Right atrium auricular region (tissue), 2 donors: ENCODE results near the gene GALR3. TPM values are rescaled to one million over a fixed set of nuclear protein-coding genes. Genes with fewer than 3 reads are reported as not detected.

ENCODE experiments used
- DNase-seq: peaks from one replicate; pipeline ENCODE4 v3.0.0-alpha.2; 2019; ENCODE audit warnings: low spot score
- H3K27ac ChIP-seq, 2 donors: fragments of 200-600 bp; sonication (generic); 1 replicate in 1 of 2; 2 replicates in 1 of 2; pipeline ENCODE4 v1.5.1; 2016 to 2019
- H3K27me3 ChIP-seq, 2 donors: fragments of 200-600 bp; sonication (generic); one replicate each; pipeline versions ENCODE4 v1.5.1 to v1.6.0; 2017 to 2019
- H3K36me3 ChIP-seq: fragments of 200-600 bp; sonication (generic); one replicate; pipeline ENCODE4 v1.5.1; 2016
- H3K4me1 ChIP-seq, 2 donors: fragments of 200-600 bp; sonication (generic); one replicate each; pipeline versions ENCODE4 v1.5.1 to v1.6.0; 2017 to 2019
- H3K4me3 ChIP-seq, 2 donors: fragments of 200-600 bp; sonication (generic); 1 replicate in 1 of 2; 2 replicates in 1 of 2; pipeline ENCODE4 v1.5.1; 2017 to 2019; ENCODE audit warnings: mild to moderate bottlenecking in 1 of 2, moderate library complexity in 1 of 2
- H3K9me3 ChIP-seq, 2 donors: fragments of 200-600 bp; sonication (generic); one replicate each; pipeline ENCODE4 v1.5.1; 2019
- total RNA-seq, 2 donors: library from RNA; depleted of rRNA; stranded (reverse); fragments of >200 nt; gene quantifications; one replicate each; pipeline ENCODE4 v1.1.0, GENCODE V29; 2016
- TF ChIP-seq, protein P1 (sequence below), 2 donors: fragments of 200-600 bp; sonication (generic); IDR thresholded peaks; one replicate each; pipeline ENCODE4 v1.5.1; 2019; ENCODE audit warnings: antibody characterized with exemption in 2 of 2

GALR3 gene
- total RNA-seq, 2 donors from 2014 or later, result not detected

DNA sequence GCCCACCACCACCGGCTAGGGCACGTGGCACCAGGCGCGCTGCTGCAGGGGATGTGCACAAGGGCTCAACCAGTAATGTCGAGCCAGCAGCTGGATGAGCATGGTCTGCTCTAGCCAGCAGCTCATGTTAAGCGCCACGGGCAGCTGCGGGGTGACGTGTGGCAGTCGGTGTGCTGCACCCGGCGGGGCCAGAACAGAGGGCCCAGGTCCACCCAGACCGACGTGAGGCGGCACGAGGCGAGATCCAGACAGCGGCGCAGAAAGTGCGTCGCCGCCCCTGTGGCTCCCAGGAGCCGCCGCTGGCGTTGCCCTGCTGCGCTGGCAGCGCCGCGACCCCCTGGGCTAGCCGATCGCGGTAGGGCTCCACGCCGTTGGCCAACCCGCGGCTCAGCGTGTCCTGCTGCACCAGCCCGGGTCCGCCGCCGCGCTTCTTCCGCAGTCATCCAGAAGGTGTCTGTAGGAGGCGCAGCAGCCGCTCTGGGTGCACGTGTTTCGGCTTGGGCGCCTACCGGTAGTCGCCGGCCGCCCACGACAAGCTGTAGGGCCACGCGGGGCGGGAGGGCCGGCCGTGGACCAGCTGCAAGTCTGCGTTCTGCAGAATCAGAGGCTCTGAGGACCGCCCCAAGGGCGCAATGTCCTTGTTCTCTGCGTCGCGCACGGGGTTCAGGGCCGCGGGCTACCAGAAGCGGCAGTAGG is 4.6 kb upstream of the GALR3 start:
- DNase-seq, result no peak
- peak overlapping the region in 1 of 2 donors; percentile 50 for H3K4me3 ChIP-seq
- H3K9me3 ChIP-seq, result no peaks in the 10 kb centered on the region
- peak overlapping the region in 1 of 2 donors; percentile 66 for H3K27ac ChIP-seq
- H3K36me3 ChIP-seq, result no peaks in the 10 kb centered on the region
- peaks cover 0 to 3% of the 10 kb centered on the region in 2 donors for H3K27me3 ChIP-seq
- TF ChIP-seq, protein P1, sequence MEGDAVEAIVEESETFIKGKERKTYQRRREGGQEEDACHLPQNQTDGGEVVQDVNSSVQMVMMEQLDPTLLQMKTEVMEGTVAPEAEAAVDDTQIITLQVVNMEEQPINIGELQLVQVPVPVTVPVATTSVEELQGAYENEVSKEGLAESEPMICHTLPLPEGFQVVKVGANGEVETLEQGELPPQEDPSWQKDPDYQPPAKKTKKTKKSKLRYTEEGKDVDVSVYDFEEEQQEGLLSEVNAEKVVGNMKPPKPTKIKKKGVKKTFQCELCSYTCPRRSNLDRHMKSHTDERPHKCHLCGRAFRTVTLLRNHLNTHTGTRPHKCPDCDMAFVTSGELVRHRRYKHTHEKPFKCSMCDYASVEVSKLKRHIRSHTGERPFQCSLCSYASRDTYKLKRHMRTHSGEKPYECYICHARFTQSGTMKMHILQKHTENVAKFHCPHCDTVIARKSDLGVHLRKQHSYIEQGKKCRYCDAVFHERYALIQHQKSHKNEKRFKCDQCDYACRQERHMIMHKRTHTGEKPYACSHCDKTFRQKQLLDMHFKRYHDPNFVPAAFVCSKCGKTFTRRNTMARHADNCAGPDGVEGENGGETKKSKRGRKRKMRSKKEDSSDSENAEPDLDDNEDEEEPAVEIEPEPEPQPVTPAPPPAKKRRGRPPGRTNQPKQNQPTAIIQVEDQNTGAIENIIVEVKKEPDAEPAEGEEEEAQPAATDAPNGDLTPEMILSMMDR (IDR thresholded peaks at IDR 0.05), result peak in 1 of 2 donors; percentile 54
- peaks cover 0 to 20% of the 10 kb centered on the region in 2 donors for H3K4me1 ChIP-seq

- TF ChIP-seq, protein P1 (IDR thresholded peaks at IDR 0.05), result no peak
- no peak for DNase-seq
- H3K27ac ChIP-seq, result no peak overlapping the region
- H3K36me3 ChIP-seq, result no peaks in the 10 kb centered on the region
- H3K4me3 ChIP-seq, result peak overlapping the region in 1 of 2 donors; percentile 50
- H3K27me3 ChIP-seq, result peaks cover 0 to 3% of the 10 kb centered on the region in 2 donors
- peaks cover 0 to 20% of the 10 kb centered on the region in 2 donors for H3K4me1 ChIP-seq
- no peaks in the 10 kb centered on the region for H3K9me3 ChIP-seq
Measured at GRCh38 chr22:37819105-37819433, 4.1 kb upstream of the GALR3 start.

- no peak for DNase-seq
- Histone ChIP-seq H3K27ac (no peak overlapping the region), H3K36me3 (no peaks in the 10 kb centered on the region), H3K27me3 (peaks cover 0 to 3% of the 10 kb centered on the region in 2 donors), H3K9me3 (no peaks in the 10 kb centered on the region), H3K4me3 (no peak overlapping the region), H3K4me1 (peaks cover 0 to 24% of the 10 kb centered on the region in 2 donors)
- TF ChIP-seq, protein P1 (IDR thresholded peaks at IDR 0.05), result no peak
Measured at GRCh38 chr22:37820350-37820749, 2.8 kb upstream of the GALR3 start.

GRCh38 chr22:37822079-37822833 is 926 bp upstream of the GALR3 start:
- Histone ChIP-seq H3K27me3 (peaks cover 0 to 3% of the 10 kb centered on the region in 2 donors), H3K4me3 (no peak overlapping the region), H3K36me3 (no peaks in the 10 kb centered on the region), H3K27ac (no peak overlapping the region), H3K4me1 (peaks cover 0 to 30% of the 10 kb centered on the region in 2 donors), H3K9me3 (no peaks in the 10 kb centered on the region)
- TF ChIP-seq, protein P1 (IDR thresholded peaks at IDR 0.05), result no peak
- no peak for DNase-seq

DNA sequence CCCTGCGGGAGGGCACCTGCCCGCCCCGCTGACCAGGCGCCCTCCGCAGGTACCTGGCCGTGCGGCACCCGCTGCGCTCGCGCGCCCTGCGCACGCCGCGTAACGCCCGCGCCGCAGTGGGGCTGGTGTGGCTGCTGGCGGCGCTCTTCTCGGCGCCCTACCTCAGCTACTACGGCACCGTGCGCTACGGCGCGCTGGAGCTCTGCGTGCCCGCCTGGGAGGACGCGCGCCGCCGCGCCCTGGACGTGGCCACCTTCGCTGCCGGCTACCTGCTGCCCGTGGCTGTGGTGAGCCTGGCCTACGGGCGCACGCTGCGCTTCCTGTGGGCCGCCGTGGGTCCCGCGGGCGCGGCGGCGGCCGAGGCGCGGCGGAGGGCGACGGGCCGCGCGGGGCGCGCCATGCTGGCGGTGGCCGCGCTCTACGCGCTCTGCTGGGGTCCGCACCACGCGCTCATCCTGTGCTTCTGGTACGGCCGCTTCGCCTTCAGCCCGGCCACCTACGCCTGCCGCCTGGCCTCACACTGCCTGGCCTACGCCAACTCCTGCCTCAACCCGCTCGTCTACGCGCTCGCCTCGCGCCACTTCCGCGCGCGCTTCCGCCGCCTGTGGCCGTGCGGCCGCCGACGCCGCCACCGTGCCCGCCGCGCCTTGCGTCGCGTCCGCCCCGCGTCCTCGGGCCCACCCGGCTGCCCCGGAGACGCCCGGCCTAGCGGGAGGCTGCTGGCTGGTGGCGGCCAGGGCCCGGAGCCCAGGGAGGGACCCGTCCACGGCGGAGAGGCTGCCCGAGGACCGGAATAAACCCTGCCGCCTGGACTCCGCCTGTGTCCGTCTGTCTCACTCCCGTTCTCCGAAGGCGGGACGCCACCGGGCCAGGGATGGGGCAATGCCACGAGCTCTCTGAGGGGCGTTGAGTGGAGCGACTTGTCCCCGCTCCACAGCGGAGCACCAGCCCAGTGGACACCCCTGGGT is 1.8 kb downstream of the GALR3 start:
- no peaks in the 10 kb centered on the region for H3K27me3 ChIP-seq
- peak overlapping the region in 1 of 2 donors; percentile 37 for H3K4me3 ChIP-seq
- H3K4me1 ChIP-seq, result peaks cover 0 to 10% of the 10 kb centered on the region in 2 donors
- H3K27ac ChIP-seq, result no peak overlapping the region
- H3K36me3 ChIP-seq, result peaks cover 3% of the 10 kb centered on the region
- TF ChIP-seq, protein P1 (IDR thresholded peaks at IDR 0.05), result no peak
- no peaks in the 10 kb centered on the region for H3K9me3 ChIP-seq
- no peak for DNase-seq
